ENCODE results near the gene EIF4ENIF1.
"Not testable (repeated sequence)": the region's sequence is repeated elsewhere in the genome, so short reads cannot be mapped to it uniquely, and the experiment has no call there.

The EIF4ENIF1 gene

GRCh38 chr22:31436132-31436531, 53.5 kb downstream of the EIF4ENIF1 start:
- in situ Hi-C loops (cut with MboI; ENCODE audit: low sequenced_read_pairs, unreplicated experiment) = no loop called here
- no peak for DNase-seq (ENCODE audit: low spot score)
- no peak for TF ChIP-seq CTCF (IDR thresholded peaks at IDR 0.05; ENCODE audit: borderline replicate concordance, control extremely low read depth, extremely low read depth, insufficient read depth, missing control alignments)

- DNase-seq (ENCODE audit: low spot score) = no peak
- TF ChIP-seq CTCF (IDR thresholded peaks at IDR 0.05; ENCODE audit: borderline replicate concordance, control extremely low read depth, extremely low read depth, insufficient read depth, missing control alignments) = no peak
- in situ Hi-C loops (cut with MboI; ENCODE audit: low sequenced_read_pairs, unreplicated experiment) = no loop called here
Measured at GRCh38 chr22:31431950-31432349, 57.7 kb downstream of the EIF4ENIF1 start.

- TF ChIP-seq CTCF (IDR thresholded peaks at IDR 0.05; ENCODE audit: borderline replicate concordance, control extremely low read depth, extremely low read depth, insufficient read depth, missing control alignments) = no peak
- no peak for DNase-seq (ENCODE audit: low spot score)
- in situ Hi-C loops (cut with MboI; ENCODE audit: low sequenced_read_pairs, unreplicated experiment) = no loop called here
Measured at GRCh38 chr22:31425331-31426050, 64.2 kb downstream of the EIF4ENIF1 start.

- DNase-seq (ENCODE audit: low spot score); in situ Hi-C loops (cut with MboI; ENCODE audit: low sequenced_read_pairs, unreplicated experiment): not testable (repeated sequence)
Measured at GRCh38 chr22:31402350-31402749, 87.3 kb downstream of the EIF4ENIF1 start.

- DNase-seq (ENCODE audit: low spot score) = no peak
- in situ Hi-C loops (cut with MboI; ENCODE audit: low sequenced_read_pairs, unreplicated experiment) = no loop called here
- TF ChIP-seq CTCF (IDR thresholded peaks at IDR 0.05; ENCODE audit: borderline replicate concordance, control extremely low read depth, extremely low read depth, insufficient read depth, missing control alignments) = no peak
Measured at GRCh38 chr22:31400023-31400397, 89.6 kb downstream of the EIF4ENIF1 start.

- in situ Hi-C loops (cut with MboI; ENCODE audit: low sequenced_read_pairs, unreplicated experiment) = no loop called here
- no peak for TF ChIP-seq CTCF (IDR thresholded peaks at IDR 0.05; ENCODE audit: borderline replicate concordance, control extremely low read depth, extremely low read depth, insufficient read depth, missing control alignments)
Measured at GRCh38 chr22:31399211-31400022, 90.2 kb downstream of the EIF4ENIF1 start, which contains the start of gene DRG1. Gene DRG1 (plus strand): TSS chr22:31399604. CDS start chr22:31399684, 80 bp downstream.

GRCh38 chr22:31398231-31398630, 91.4 kb downstream of the EIF4ENIF1 start:
- in situ Hi-C loops (cut with MboI; ENCODE audit: low sequenced_read_pairs, unreplicated experiment) = no loop called here
- DNase-seq (ENCODE audit: low spot score) = no peak
- no peak for TF ChIP-seq CTCF (IDR thresholded peaks at IDR 0.05; ENCODE audit: borderline replicate concordance, control extremely low read depth, extremely low read depth, insufficient read depth, missing control alignments)

More at GRCh38 chr22:31399211-31400022, 90.2 kb downstream of the EIF4ENIF1 start, which contains the start of gene DRG1:
- peak; percentile 100 for DNase-seq (ENCODE audit: low spot score)
